ENCODE results near the gene ATP2A2. TPM values are rescaled to one million over a fixed set of nuclear protein-coding genes. Genes with fewer than 3 reads are reported as not detected.
"Not testable (repeated sequence)": the region's sequence is repeated elsewhere in the genome, so short reads cannot be mapped to it uniquely, and the experiment has no call there.

The ATP2A2 gene
- total RNA-seq, 1 experiment from 2014 or later: 108 TPM

DNA sequence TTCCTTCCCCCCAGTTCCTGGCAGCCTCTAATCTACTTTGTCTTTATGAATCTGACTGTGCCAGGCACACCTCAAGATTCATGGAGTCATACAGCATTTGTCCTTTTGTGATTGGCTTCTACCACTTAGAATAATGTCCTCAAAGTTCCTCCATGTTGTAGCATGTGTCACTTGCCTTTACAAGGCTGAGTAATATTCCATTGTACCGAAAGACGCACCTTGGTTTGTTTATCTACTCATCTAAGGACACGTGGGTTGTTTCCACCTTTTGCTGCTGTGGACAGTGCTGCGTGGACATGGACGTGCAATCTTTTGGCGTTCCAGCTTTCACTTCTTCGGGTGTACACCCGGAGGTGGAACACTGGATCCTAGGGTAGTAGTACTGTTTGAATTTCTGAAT, 88.9 kb downstream of the ATP2A2 start:
- no peak for DNase-seq (ENCODE audit: low spot score)

- DNase-seq (ENCODE audit: low spot score): no peak
These were observed 89.7 kb downstream of the ATP2A2 start for GRCh38 chr12:110370732-110371231.

DNA sequence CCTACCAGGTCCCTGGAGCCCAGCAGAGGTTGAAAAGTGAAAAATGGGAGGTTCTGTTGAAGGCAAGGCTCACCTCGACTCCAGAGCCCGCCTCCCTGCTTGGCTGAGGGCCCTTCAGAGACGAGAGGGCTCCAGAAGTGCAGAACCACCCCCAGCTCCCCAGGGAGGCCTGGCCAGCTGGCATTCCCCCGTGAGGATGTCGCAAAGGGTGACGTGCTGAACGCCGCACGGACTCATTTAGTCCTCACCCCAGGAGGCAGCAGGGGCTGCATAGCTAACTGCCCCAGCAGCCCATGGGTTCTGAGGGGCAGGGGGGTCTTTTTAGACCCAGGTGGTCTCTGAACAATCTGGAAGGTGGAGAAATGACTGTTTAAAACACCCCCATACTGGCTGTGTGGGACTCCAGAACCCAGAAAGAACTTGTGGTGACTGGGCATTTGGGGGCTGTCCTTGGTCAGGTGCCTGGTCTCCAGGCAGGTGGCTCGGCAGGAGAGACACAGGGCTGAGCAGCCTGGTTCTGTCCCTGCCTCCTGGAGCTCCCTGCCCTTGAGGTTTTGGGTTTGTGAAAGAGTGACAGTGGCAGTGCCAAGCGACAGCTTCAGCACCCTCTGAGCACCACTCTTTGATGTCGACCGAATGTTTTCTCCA, 90.5 kb downstream of the ATP2A2 start:
- DNase-seq (ENCODE audit: low spot score): no peak

GRCh38 chr12:110372056-110372425, 91.0 kb downstream of the ATP2A2 start:
- DNase-seq (ENCODE audit: low spot score): no peak

- no peak for DNase-seq (ENCODE audit: low spot score)
These were observed 92.0 kb downstream of the ATP2A2 start for GRCh38 chr12:110373025-110373424.

- no peak for DNase-seq (ENCODE audit: low spot score)
These were observed 92.4 kb downstream of the ATP2A2 start for GRCh38 chr12:110373425-110373824.

- DNase-seq (ENCODE audit: low spot score): no peak
These were observed 93.0 kb downstream of the ATP2A2 start for GRCh38 chr12:110373962-110374611.

DNA sequence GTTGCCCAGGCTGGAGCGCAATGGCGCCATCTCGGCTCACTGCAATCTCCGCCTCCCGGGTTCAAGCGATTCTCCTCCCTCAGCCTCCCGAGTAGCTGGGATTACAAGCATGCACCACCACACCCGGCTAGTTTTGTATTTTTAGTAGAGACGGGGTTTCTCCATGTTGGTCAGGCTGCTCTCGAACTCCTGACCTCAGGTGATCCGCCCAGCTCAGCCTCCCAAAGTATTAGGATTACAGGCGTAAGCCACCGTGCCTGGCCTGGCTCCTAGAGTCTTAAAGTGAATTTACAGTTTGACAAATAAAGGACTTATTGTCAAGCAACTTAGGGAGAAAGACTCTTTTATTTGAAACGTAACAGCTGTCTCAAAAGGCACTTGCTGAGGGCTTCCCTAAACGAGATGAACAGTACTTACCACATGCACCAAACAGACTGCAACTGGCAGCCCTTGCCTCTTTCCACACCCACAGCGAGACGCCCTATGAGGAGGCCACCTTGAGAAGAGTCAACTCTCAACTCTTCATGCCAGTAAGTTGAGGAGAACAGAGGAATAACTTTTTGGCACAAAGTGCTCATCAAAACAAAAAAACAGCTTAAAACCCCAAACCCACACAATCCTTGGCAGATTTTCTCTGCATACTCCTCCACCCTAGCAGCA, 97.2 kb downstream of the ATP2A2 start:
- DNase-seq (ENCODE audit: low spot score): not testable (repeated sequence)

- DNase-seq (ENCODE audit: low spot score): no peak
These were observed 98.2 kb downstream of the ATP2A2 start for GRCh38 chr12:110379197-110379596.

- DNase-seq (ENCODE audit: low spot score): no peak
These were observed 98.6 kb downstream of the ATP2A2 start for GRCh38 chr12:110379631-110380030.

DNA sequence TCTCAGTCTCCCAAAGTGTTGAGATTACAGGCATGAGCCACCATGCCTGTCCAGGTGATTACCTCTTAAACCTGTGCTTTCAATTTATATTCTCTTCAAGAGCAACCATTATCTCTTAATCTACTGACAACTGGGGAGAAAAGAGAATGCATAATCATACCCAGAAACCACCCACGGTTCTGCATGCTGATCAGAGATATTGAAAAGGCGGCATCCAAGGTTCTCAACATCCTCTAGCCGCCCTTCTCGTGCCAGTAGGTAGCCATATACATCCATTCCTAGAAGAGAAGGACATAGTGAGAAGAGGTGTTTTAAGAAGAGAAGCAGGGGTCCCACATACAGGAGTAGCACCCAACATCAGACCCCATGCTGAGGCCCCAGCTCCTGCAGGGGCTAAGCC, 101.6 kb downstream of the ATP2A2 start:
- DNase-seq (ENCODE audit: low spot score): no peak

Other genes with a start within 250 kb of the ATP2A2 start
- 12.9 and 18.3 TPM in 2 replicates for gene C12orf76, start 232.7 kb upstream of the ATP2A2 start, total RNA-seq (2014; rRNA removed; shearing (Covaris generic))
- gene IFT81, start 156.9 kb upstream of the ATP2A2 start, total RNA-seq (2014; rRNA removed; shearing (Covaris generic)): 32.8 and 34.8 TPM in 2 replicates
- gene ANAPC7, start 122.5 kb downstream of the ATP2A2 start, total RNA-seq (2014; rRNA removed; shearing (Covaris generic)): 81.1 and 103 TPM in 2 replicates
- 411 and 467 TPM in 2 replicates for gene ARPC3, start 169.1 kb downstream of the ATP2A2 start, total RNA-seq (2014; rRNA removed; shearing (Covaris generic))
- gene GPN3, start 187.0 kb downstream of the ATP2A2 start, total RNA-seq (2014; rRNA removed; shearing (Covaris generic)): 47.8 and 58.1 TPM in 2 replicates
- gene FAM216A, start 187.6 kb downstream of the ATP2A2 start, total RNA-seq (2014; rRNA removed; shearing (Covaris generic)): 13.5 and 19.4 TPM in 2 replicates
- gene VPS29, start 220.9 kb downstream of the ATP2A2 start, total RNA-seq (2014; rRNA removed; shearing (Covaris generic)): 124 and 205 TPM in 2 replicates
- gene RAD9B, start 221.1 kb downstream of the ATP2A2 start, total RNA-seq (2014; rRNA removed; shearing (Covaris generic)): 0.89 and 2.1 TPM in 2 replicates

All from A172 (cell line).